Measurements from ENCODE around the gene MICAL2. TPM values are rescaled to one million over a fixed set of nuclear protein-coding genes. Genes with fewer than 3 reads are reported as not detected.

The MICAL2 gene
- polyA plus RNA-seq, 4 donors: 15.9 to 41.1 (median 25.6) TPM

- no peak for FAIRE-seq
- DNase-seq: no peak
- no peaks in the 10 kb centered on the region for H3K9me3 ChIP-seq (ENCODE audit: control insufficient read depth in 2 of 2, insufficient read depth in 1 of 2, low read depth in 1 of 2, low read length in 1 of 2)
- peaks cover 0 to 28% (median 4%) of the 10 kb centered on the region in 3 donors for H3K4me1 ChIP-seq (ENCODE audit: control insufficient read depth in 3 of 3, insufficient read depth in 2 of 3, low read depth in 1 of 3, low read length in 2 of 3)
- WGBS, 3 donors: 91 to 94% (median 94%) methylated on average over 8 of the region's 8 CpGs
- H3K27ac ChIP-seq (ENCODE audit: low read depth in 1 of 3, low read length in 2 of 3): no peak overlapping the region
- H3K4me3 ChIP-seq (ENCODE audit: low read depth in 1 of 3, low read length in 3 of 3): no peak overlapping the region
- H3K36me3 ChIP-seq (ENCODE audit: control insufficient read depth in 3 of 3, insufficient read depth in 2 of 3, low read depth in 1 of 3, low read length in 3 of 3): peaks cover 10 to 46% (median 18%) of the 10 kb centered on the region in 3 donors
- H3K27me3 ChIP-seq (ENCODE audit: control insufficient read depth in 3 of 3, insufficient read depth in 3 of 3, low read length in 3 of 3): no peaks in the 10 kb centered on the region
Observed at GRCh38 chr11:12260731-12261521, 150.5 kb downstream of the MICAL2 start.

- H3K4me1 ChIP-seq (ENCODE audit: control insufficient read depth in 3 of 3, insufficient read depth in 2 of 3, low read depth in 1 of 3, low read length in 2 of 3): peaks cover 0 to 28% (median 4%) of the 10 kb centered on the region in 3 donors
- no peak for FAIRE-seq
- no peak overlapping the region for H3K27ac ChIP-seq (ENCODE audit: low read depth in 1 of 3, low read length in 2 of 3)
- H3K36me3 ChIP-seq (ENCODE audit: control insufficient read depth in 3 of 3, insufficient read depth in 2 of 3, low read depth in 1 of 3, low read length in 3 of 3): peaks cover 10 to 40% (median 16%) of the 10 kb centered on the region in 3 donors
- no peak overlapping the region for H3K4me3 ChIP-seq (ENCODE audit: low read depth in 1 of 3, low read length in 3 of 3)
- WGBS, 3 donors: 92 to 99% (median 94%) methylated on average over 5 of the region's 5 CpGs
- no peaks in the 10 kb centered on the region for H3K27me3 ChIP-seq (ENCODE audit: control insufficient read depth in 3 of 3, insufficient read depth in 3 of 3, low read length in 3 of 3)
- no peak for DNase-seq
- no peaks in the 10 kb centered on the region for H3K9me3 ChIP-seq (ENCODE audit: control insufficient read depth in 2 of 2, insufficient read depth in 1 of 2, low read depth in 1 of 2, low read length in 1 of 2)
Observed at GRCh38 chr11:12261551-12261950, 151.2 kb downstream of the MICAL2 start.

- 59 to 69% (median 64%) methylated on average over 11 of the region's 11 CpGs for WGBS, 3 donors
- Histone ChIP-seq H3K4me1 (ENCODE audit: control insufficient read depth in 3 of 3, insufficient read depth in 2 of 3, low read depth in 1 of 3, low read length in 2 of 3) (peaks cover 0 to 26% (median 0%) of the 10 kb centered on the region in 3 donors), H3K27ac (ENCODE audit: low read depth in 1 of 3, low read length in 2 of 3) (peak overlapping the region in 1 of 3 donors; percentile 25), H3K9me3 (ENCODE audit: control insufficient read depth in 2 of 2, insufficient read depth in 1 of 2, low read depth in 1 of 2, low read length in 1 of 2) (no peaks in the 10 kb centered on the region), H3K27me3 (ENCODE audit: control insufficient read depth in 3 of 3, insufficient read depth in 3 of 3, low read length in 3 of 3) (no peaks in the 10 kb centered on the region), H3K4me3 (ENCODE audit: low read depth in 1 of 3, low read length in 3 of 3) (no peak overlapping the region), H3K36me3 (ENCODE audit: control insufficient read depth in 3 of 3, insufficient read depth in 2 of 3, low read depth in 1 of 3, low read length in 3 of 3) (peaks cover 10 to 28% (median 11%) of the 10 kb centered on the region in 3 donors)
- FAIRE-seq (no peak), DNase-seq (peak in 1 of 2 donors; percentile 50)
Observed at GRCh38 chr11:12263141-12263693, 152.8 kb downstream of the MICAL2 start.

- DNase-seq (no peak), FAIRE-seq (no peak)
- 72 to 86% (median 78%) methylated on average over 3 of the region's 3 CpGs for WGBS, 3 donors
- H3K27me3 ChIP-seq (ENCODE audit: control insufficient read depth in 3 of 3, insufficient read depth in 3 of 3, low read length in 3 of 3): no peaks in the 10 kb centered on the region
- H3K4me3 ChIP-seq (ENCODE audit: low read depth in 1 of 3, low read length in 3 of 3): no peak overlapping the region
- H3K4me1 ChIP-seq (ENCODE audit: control insufficient read depth in 3 of 3, insufficient read depth in 2 of 3, low read depth in 1 of 3, low read length in 2 of 3): peaks cover 0 to 26% (median 0%) of the 10 kb centered on the region in 3 donors
- H3K36me3 ChIP-seq (ENCODE audit: control insufficient read depth in 3 of 3, insufficient read depth in 2 of 3, low read depth in 1 of 3, low read length in 3 of 3): peaks cover 7 to 23% (median 10%) of the 10 kb centered on the region in 3 donors
- H3K27ac ChIP-seq (ENCODE audit: low read depth in 1 of 3, low read length in 2 of 3): no peak overlapping the region
- no peaks in the 10 kb centered on the region for H3K9me3 ChIP-seq (ENCODE audit: control insufficient read depth in 2 of 2, insufficient read depth in 1 of 2, low read depth in 1 of 2, low read length in 1 of 2)
Observed at GRCh38 chr11:12264361-12264760, 154.0 kb downstream of the MICAL2 start.

GRCh38 chr11:12266132-12266531 lies 155.7 kb downstream of the MICAL2 start:
- H3K9me3 ChIP-seq (ENCODE audit: control insufficient read depth in 2 of 2, insufficient read depth in 1 of 2, low read depth in 1 of 2, low read length in 1 of 2): no peaks in the 10 kb centered on the region
- no peak for DNase-seq
- H3K27ac ChIP-seq (ENCODE audit: low read depth in 1 of 3, low read length in 2 of 3): no peak overlapping the region
- no peak for FAIRE-seq
- 86 to 100% (median 96%) methylated on average over 1 of the region's 1 CpG for WGBS, 3 donors
- H3K27me3 ChIP-seq (ENCODE audit: control insufficient read depth in 3 of 3, insufficient read depth in 3 of 3, low read length in 3 of 3): no peaks in the 10 kb centered on the region
- no peak overlapping the region for H3K4me3 ChIP-seq (ENCODE audit: low read depth in 1 of 3, low read length in 3 of 3)
- H3K36me3 ChIP-seq (ENCODE audit: control insufficient read depth in 3 of 3, insufficient read depth in 2 of 3, low read depth in 1 of 3, low read length in 3 of 3): peaks cover 4 to 10% (median 6%) of the 10 kb centered on the region in 3 donors
- H3K4me1 ChIP-seq (ENCODE audit: control insufficient read depth in 3 of 3, insufficient read depth in 2 of 3, low read depth in 1 of 3, low read length in 2 of 3): peaks cover 0 to 39% (median 0%) of the 10 kb centered on the region in 3 donors

- H3K36me3 ChIP-seq (ENCODE audit: control insufficient read depth in 3 of 3, insufficient read depth in 2 of 3, low read depth in 1 of 3, low read length in 3 of 3): peaks cover 2 to 4% (median 4%) of the 10 kb centered on the region in 3 donors
- H3K9me3 ChIP-seq (ENCODE audit: control insufficient read depth in 2 of 2, insufficient read depth in 1 of 2, low read depth in 1 of 2, low read length in 1 of 2): no peaks in the 10 kb centered on the region
- H3K4me3 ChIP-seq (ENCODE audit: low read depth in 1 of 3, low read length in 3 of 3): no peak overlapping the region
- H3K27ac ChIP-seq (ENCODE audit: low read depth in 1 of 3, low read length in 2 of 3): no peak overlapping the region
- WGBS, 3 donors: 39 to 81% (median 57%) methylated on average over 10 of the region's 10 CpGs
- H3K27me3 ChIP-seq (ENCODE audit: control insufficient read depth in 3 of 3, insufficient read depth in 3 of 3, low read length in 3 of 3): no peaks in the 10 kb centered on the region
- H3K4me1 ChIP-seq (ENCODE audit: control insufficient read depth in 3 of 3, insufficient read depth in 2 of 3, low read depth in 1 of 3, low read length in 2 of 3): peaks cover 0 to 39% (median 0%) of the 10 kb centered on the region in 3 donors
- FAIRE-seq: no peak
- peak; percentile 56 to 66 for DNase-seq
Observed at GRCh38 chr11:12266943-12267342, 156.6 kb downstream of the MICAL2 start.

- Histone ChIP-seq H3K4me3 (ENCODE audit: low read depth in 1 of 3, low read length in 3 of 3) (no peak overlapping the region), H3K27me3 (ENCODE audit: control insufficient read depth in 3 of 3, insufficient read depth in 3 of 3, low read length in 3 of 3) (no peaks in the 10 kb centered on the region), H3K36me3 (ENCODE audit: control insufficient read depth in 3 of 3, insufficient read depth in 2 of 3, low read depth in 1 of 3, low read length in 3 of 3) (peaks cover 0 to 4% (median 0%) of the 10 kb centered on the region in 3 donors), H3K27ac (ENCODE audit: low read depth in 1 of 3, low read length in 2 of 3) (no peak overlapping the region), H3K9me3 (ENCODE audit: control insufficient read depth in 2 of 2, insufficient read depth in 1 of 2, low read depth in 1 of 2, low read length in 1 of 2) (no peaks in the 10 kb centered on the region), H3K4me1 (ENCODE audit: control insufficient read depth in 3 of 3, insufficient read depth in 2 of 3, low read depth in 1 of 3, low read length in 2 of 3) (peaks cover 0 to 32% (median 0%) of the 10 kb centered on the region in 3 donors)
- FAIRE-seq: no peak
- 67 to 84% (median 70%) methylated on average over 2 of the region's 2 CpGs for WGBS, 3 donors
- DNase-seq: no peak
Observed at GRCh38 chr11:12267921-12268320, 157.5 kb downstream of the MICAL2 start.

GRCh38 chr11:12269104-12269441 lies 158.7 kb downstream of the MICAL2 start:
- 24 to 58% (median 56%) methylated on average over 3 of the region's 3 CpGs for WGBS, 3 donors
- FAIRE-seq (no peak), DNase-seq (no peak)
- Histone ChIP-seq H3K36me3 (ENCODE audit: control insufficient read depth in 3 of 3, insufficient read depth in 2 of 3, low read depth in 1 of 3, low read length in 3 of 3) (peaks cover 0 to 2% (median 0%) of the 10 kb centered on the region in 3 donors), H3K4me3 (ENCODE audit: low read depth in 1 of 3, low read length in 3 of 3) (no peak overlapping the region), H3K27me3 (ENCODE audit: control insufficient read depth in 3 of 3, insufficient read depth in 3 of 3, low read length in 3 of 3) (no peaks in the 10 kb centered on the region), H3K27ac (ENCODE audit: low read depth in 1 of 3, low read length in 2 of 3) (no peak overlapping the region), H3K4me1 (ENCODE audit: control insufficient read depth in 3 of 3, insufficient read depth in 2 of 3, low read depth in 1 of 3, low read length in 2 of 3) (peaks cover 0 to 22% (median 0%) of the 10 kb centered on the region in 3 donors), H3K9me3 (ENCODE audit: control insufficient read depth in 2 of 2, insufficient read depth in 1 of 2, low read depth in 1 of 2, low read length in 1 of 2) (no peaks in the 10 kb centered on the region)
